IMR-90 (cell line): ENCODE measurements around the gene APCDD1.

Experiments
- BHLHE40 ChIP-seq: fragments of 150-350 bp; IDR thresholded peaks from 2 replicates; pipeline ENCODE4 v1.6.1; 2016; ENCODE audit warnings: mild to moderate bottlenecking, low read depth, low read length
- CHD1 ChIP-seq: IDR thresholded peaks from 2 replicates; pipeline ENCODE4 v1.6.1; 2012; ENCODE audit warnings: low read depth, low read length, improper control_type of control experiment
- CTCF ChIP-seq: conservative IDR thresholded peaks from 2 replicates; pipeline ENCODE4 v1.5.1; 2012; ENCODE audit warnings: mild to moderate bottlenecking, low read depth, low read length, improper control_type of control experiment
- FOS ChIP-seq: fragments of 150-350 bp; IDR thresholded peaks from 2 replicates; pipeline ENCODE4 v1.6.1; 2016; ENCODE audit warnings: low read depth, low read length
- NFE2L2 ChIP-seq: fragments of 150-350 bp; IDR thresholded peaks from 2 replicates; pipeline ENCODE4 v1.6.1; 2016; ENCODE audit warnings: low read depth, mild to moderate bottlenecking, low read length
- POLR2A ChIP-seq: IDR thresholded peaks from 2 replicates; pipeline ENCODE4 v1.6.1; 2012; ENCODE audit warnings: mild to moderate bottlenecking, low read depth, low read length
- RAD21 ChIP-seq: IDR thresholded peaks from 2 replicates; pipeline ENCODE4 v1.6.1; 2012; ENCODE audit warnings: low read length, improper control_type of control experiment
- TF ChIP-seq, protein P1 (sequence below): fragments of 150-350 bp; IDR thresholded peaks from 2 replicates; pipeline ENCODE4 v1.6.1; 2017; ENCODE audit warnings: mild to moderate bottlenecking, antibody characterized with exemption, low read length, low read depth

GRCh38 chr18:10525371-10525691 lies 70.9 kb downstream of the APCDD1 start:
- TF ChIP-seq CTCF (no peak), POLR2A (no peak), NFE2L2 (no peak), FOS (no peak), BHLHE40 (no peak), RAD21 (no peak), CHD1 (no peak)
- TF ChIP-seq, protein P1, sequence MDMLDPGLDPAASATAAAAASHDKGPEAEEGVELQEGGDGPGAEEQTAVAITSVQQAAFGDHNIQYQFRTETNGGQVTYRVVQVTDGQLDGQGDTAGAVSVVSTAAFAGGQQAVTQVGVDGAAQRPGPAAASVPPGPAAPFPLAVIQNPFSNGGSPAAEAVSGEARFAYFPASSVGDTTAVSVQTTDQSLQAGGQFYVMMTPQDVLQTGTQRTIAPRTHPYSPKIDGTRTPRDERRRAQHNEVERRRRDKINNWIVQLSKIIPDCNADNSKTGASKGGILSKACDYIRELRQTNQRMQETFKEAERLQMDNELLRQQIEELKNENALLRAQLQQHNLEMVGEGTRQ: no peak
